GM21381 (cell line): ENCODE results near the gene PPP1R3E.
"Not testable (repeated sequence)": the region's sequence is repeated elsewhere in the genome, so short reads cannot be mapped to it uniquely, and the experiment has no call there.

Experiments
- ATAC-seq: cut with Tn5 transposase; IDR thresholded peaks from one replicate; pipeline ENCODE4 v1.9.1; 2021; ENCODE audit warnings: mild to moderate bottlenecking, moderate library complexity; ENCODE audit not compliant: unreplicated experiment

PPP1R3E gene

DNA sequence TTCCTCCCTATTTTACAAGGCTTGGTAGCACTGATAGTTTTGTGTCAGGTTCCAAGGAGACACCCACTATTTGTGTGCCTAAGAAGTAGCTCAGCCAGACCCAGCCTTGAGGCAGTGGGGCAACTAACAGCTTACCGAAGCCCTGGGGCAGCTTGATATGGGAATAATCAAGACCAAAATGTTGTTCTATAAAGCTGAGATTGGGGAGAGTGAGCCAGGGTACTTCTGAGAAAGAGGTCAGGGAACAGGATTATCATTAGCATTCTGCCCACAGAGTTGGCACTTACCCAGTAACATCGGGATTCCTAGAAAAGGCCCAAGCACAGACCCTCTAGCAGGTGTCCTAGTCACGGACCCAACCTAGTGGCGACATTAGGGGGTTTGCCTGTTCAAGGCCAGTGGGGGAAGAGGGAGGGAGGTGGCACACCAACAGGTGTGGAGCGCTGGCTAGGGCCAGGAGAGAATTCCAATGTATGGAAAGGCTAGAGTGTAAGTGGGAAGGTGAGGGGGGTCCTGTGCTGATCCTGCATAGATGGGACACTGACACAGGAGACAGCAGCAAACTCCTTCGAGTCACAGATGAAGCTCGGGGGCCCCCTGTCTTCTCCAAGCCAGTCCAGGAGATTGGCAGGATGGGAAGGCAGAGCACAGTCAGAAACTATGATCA is 4.9 kb downstream of the PPP1R3E start:
- ATAC-seq = no peak

DNA sequence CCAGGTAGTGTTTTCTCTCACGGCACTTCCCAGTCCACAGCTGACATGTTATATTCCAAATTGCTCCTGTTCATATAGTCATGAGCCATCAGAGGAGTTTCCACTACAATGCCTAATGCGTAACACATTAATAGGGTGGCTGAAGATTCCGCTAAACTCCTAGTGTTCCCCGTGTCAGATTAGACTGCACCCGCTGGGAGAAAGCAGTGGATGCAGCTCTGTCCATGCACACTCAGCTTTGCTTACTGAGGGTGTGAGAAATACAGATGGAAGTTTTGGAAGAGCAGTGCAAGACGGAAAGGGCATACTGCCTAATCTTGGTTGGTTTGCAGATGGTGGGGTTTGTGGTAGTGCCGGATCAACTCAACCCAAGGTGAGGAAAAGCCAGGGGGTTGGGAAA is 5.6 kb downstream of the PPP1R3E start:
- no peak for ATAC-seq

DNA sequence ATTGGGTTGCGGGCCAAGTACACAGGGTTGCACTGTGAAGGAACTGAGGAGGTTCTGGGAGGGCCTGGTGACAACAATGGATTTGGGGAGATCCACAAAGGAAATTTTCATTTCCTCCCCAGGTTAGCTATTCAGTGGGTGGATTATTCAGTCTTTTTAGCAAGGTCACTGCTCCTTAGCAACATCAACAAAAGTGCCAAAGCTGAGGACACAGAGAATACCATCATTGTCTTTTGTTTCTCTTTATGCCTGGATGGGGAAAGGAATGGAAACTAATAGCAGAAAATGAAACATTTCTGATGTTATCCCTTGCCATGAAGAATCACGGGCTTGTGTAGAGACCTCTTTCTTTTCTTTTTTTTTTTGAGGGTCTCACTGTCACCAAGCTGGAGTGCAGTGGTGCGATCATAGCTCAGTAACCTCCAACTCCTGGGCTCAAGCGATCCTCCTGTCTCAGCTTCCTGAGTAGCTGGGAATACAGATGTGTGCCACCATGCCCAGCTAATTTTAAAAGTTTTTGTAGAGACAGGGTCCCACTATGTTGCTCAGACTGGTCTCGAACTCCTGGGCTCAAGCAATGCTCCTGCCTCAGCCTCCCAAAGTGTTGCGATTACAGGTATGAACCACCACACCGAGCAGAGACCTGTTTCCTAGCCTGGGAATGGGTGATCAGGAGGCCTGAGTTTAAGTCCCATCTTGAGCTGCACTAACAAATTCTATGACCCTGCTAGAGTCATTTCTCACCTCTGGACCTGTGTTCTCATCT is 6.5 kb downstream of the PPP1R3E start:
- ATAC-seq = no peak

DNA sequence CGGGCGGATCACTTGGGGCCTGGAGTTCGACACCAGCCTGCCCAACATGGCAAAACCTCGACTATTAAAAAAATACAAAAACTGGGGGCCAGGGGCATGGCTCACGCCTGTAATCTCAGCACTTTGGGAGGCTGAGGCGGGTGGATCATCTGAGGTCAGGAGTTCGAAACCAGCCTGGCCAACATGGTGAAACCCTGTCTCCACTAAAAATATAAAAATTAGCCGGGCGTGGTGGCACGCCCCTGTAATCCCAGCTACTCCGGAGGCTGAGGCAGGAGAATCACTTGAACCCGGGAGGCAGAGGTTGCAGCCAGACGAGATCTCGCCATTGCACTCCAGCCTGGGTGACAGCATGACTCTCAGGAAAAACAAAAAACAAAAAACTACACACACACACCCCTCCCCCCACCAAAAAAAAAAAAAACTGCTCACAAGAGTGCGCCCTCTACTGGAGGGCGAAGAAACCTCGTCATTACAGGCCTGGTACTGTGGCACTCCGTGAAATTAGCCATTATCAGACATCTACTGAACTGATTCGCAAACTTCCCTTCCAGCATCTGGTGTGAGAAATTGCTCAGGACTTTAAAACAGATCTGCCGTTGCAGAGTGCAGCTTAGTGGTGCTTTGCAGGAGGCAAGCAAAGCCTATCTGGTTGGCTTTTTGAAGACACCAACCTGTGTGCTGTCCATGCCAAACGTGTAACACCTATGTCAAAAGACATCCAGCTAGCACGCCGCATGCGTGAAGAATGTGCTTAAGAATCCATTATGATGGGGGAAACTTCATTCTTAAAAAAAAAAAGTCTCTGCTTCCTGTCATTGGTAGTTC is 7.7 kb downstream of the PPP1R3E start:
- no peak for ATAC-seq

DNA sequence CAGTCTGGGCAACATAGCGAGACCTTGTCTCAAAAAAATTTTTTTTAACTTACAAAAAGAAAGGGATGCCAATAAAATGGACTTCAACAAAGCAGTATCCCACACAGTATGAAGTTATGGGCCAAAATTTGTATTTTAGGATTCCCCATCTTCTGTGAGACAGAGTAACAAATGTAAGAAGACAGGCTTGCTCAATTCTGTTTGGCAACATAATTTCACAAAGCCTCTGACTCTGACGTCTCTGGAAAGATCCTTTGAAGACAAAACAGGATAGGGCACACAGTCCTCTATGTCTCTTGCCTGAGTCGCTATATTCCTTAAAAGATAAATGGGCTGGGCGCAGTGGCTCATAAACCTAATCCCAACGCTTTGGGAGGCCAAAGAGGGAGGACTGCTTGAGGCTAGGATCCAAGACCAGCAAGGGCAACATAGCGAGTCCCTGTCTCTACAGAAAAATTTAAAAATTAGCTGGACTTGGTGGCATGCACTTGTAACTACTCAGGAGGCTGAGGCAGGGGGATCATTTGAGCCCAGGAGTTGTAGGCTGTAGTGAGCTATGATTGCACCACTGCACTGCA is 15.7 kb downstream of the PPP1R3E start:
- no peak for ATAC-seq

DNA sequence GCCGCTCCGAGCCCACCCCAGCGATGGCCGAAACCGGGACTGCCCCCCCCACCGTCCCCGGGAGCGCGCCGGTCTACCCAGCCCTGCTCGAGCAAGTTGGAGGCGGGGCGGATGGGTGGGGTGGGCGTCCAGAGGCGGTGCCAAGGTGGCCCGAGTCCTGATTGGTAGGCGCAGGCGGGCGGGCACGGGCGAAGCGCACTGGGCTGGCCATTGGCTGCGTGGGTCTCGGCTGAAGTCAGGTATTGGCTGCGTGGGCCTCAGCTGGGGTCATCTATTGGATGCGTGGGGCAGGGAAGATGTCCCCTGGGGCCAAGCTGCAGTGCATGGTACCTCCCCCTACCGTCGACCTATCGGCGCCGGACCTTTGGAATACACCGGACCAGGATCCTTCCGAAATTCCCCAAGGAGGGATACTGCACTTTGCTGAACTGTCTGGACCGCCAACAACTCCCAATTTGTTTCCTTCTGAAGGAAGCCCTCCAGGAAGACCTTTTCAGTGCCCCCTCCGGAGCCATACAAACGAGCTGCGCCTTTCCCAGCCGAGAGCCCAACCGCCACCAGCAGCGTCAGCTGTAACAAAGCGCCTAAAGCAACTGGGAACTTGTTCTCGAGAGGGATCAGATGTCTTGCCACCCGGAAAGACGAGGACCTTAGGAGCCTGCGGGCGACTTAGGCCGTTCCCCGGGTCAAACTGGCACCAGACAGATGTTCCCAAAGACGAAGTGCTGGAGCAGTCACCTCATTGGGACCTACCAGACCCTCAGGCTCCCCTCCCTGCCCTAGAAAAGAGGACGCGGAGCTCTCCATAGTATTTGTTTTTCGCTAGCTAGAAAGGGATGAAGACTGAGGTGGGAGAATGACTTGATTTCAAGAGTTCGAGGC is 16.4 kb downstream of the PPP1R3E start, which contains the start of gene HOMEZ:
HOMEZ (minus strand) TSS at position 113 of the 882 bp plus-strand sequence. CDS start 180 bp downstream, outside the sequence.
- ATAC-seq = peak; percentile 96

DNA sequence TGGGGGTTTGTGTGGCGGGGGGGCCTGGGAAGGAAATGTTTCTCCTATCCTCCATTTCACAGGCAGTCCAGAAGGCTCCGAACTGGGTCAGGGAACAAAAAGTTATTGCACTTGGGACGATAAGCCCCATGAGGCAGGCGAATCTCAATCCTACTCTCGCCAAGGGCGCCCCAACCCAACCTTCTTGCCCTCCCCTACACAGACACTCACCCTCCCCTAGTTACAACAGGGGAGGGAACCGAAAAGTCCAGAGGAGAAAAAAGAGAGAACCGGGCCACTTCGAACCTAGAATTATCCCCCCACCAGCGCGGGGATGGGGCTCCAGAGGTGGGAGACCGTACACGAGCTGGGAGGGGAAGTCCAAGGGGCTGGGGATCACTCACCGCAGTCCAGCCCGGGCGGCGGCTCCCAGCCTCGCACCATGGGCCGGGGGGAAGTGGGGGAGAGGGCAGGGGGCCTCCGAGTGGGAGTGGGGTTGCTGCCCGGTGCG is 17.1 kb downstream of the PPP1R3E start:
- ATAC-seq = peak; percentile 22

DNA sequence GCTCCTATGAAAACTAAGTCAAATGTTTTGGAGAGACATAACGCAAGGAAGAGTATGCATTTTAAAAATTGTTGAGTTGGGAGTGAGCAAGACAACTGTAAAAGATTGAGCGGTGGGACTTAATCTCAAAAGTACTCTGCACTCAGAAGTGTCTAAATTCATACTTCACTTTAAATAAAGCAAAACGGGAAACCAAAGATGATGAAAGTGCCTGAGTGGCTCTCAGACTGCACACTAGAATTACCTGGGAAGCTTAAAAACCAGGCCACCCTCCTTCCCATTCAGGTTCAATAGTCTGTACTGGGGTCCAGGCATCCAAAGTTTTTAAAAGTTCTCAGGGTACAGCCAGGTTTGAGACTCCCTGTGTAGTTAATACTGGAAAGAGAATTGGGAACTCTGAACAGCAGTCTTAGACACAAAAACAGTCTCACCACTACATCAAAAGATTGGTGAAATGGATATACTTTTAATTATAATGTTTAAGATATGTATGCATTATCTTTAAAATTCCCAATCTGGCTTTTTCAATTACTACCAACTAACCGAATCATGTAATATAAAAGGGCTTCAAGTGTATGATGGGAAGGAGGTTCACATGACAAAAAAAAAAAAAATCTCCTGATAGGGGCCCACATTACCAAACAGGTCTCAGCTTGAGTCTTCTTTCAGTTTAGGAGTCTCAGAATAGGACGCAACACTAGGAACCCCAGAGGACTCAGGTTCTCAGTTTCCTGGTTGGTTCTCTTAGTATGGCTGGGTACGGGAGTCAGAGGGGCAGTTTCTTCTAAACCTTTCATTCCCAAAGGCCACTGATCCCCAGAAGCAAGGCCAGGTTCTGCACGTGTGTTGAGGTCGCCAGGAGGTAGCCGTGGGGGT is 17.8 kb downstream of the PPP1R3E start:
- ATAC-seq = no peak

DNA sequence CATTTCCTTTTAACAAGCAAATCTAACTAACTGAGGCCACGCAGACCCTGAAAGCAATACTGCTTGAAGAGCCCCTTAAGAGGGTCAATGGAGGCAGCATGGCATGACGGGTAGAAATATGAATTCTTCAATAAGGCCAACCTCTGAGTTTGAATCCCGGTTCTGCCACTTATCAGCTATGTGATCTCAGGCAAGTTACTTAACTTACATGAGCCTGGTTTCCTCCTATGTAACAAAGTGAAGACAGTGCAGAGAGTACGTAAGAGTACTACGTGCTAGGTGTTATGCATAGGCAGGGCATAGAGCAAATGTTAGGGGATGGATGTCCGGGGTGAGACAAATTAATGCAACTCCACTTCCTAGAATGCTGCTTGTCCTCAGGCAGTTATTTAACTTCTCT is 21.4 kb downstream of the PPP1R3E start:
- no peak for ATAC-seq

DNA sequence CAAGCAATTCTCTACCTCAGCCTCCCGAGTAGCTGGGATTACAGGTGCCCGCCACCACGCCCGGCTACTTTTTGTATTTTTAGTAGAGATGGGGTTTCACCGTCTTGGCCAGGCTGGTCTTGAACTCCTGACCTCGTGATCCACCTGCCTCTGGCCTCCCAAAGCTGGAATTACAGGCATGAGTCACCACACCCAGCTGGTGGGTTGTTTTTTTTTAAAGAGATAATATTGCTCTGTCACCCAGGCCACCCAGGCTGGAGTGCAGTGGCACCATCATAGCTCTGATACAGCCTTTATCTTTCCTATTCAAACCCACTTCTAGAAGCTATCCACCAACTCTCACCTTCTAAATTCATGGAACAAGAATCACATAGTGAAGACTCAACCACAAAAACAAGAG is 24.7 kb downstream of the PPP1R3E start:
- not testable (repeated sequence) for ATAC-seq

DNA sequence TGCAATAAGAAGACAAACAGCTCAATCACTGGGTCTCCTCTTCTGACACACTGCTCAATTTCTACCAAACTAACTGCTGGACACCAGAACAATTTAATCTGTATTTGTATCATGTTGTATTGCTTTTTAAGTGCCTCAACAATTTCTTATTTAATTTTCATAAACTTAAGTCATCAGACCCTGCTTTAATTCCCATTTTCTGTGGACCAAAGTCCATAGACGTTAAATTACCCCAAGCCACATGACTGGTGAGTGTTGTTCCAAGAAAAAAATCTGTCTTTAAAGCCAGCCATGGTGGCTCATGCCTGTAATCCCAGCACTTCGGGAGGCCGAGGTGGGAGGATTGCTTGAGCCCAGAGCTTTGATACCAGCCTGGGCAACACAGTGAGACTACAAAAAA is 25.5 kb downstream of the PPP1R3E start:
- no peak for ATAC-seq

DNA sequence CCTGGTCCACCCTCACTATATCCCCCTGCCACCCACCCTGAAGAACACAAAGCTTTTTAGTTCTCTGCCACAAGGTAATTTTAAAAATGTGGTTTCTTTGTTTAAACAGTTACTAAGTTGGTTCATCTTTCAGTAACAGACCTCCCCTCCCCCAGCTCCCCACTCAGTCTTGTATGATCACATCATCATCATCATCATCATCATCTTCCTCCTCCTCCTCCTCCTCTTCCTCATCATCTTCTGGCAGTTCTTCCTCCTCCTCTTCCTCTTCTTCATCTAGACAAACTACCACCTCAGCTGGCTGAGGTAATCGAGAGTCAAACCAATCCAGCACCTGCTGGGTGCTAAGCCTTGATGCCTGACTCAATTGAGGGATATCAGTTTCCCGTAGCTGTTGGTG is 27.2 kb downstream of the PPP1R3E start:
- ATAC-seq = no peak

DNA sequence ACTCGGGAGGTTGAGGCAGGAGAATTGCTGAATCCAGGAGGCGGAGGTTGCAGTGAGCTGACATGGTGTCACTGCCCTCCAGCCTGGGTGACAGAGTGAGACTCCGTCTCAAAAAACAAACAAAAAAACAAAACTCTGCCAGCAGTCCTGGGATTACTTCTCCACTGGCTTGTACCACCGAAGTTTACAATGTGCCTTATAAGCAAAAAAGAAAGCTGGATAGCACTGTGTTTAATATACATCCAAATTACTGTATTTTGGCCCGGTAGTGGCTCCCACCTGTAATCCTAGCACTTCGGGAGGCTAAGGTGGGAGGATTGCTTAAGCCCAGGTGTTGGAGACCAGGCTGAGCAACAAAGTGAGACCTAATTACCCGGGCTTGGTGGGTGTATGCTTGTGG is 33.5 kb downstream of the PPP1R3E start:
- ATAC-seq = no peak

DNA sequence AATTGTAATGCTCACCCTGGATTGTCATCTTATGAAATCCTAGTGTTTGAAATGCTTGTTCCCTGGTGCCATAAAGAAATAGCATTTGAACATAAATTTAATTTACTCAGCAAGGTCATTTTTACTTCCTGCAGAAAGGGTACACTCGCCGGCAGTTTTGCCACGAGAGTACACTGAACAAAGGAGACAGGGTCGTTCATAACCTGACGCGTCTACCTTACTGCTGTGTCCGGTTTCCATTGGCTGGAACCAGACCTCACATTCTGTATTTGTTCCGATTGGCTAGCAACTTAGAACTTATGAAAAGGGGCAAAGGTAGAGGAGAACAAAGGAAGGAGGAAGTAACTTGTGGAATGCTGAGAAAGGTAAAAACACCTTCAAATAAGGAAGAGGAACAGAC is 41.8 kb downstream of the PPP1R3E start:
- ATAC-seq = not testable (repeated sequence)

DNA sequence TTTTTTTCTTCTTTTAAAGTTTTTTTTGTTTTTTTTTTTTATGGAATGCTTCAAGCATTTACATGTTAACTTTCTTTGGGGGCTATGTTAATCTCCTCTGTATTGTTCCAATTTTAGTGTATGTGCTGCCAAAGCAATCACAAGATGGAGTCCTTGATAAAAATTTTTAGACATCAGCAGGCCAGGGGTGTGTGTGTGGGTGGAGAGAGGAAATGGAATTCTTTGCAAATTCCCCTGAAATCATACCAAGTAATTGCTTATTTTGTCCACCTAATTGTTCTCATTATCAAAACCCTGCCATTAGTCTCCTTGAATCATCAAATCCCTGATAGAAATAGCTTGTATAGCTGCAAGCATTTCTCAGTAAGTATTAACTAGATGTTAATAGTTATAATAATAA is 43.2 kb downstream of the PPP1R3E start:
- ATAC-seq = no peak

DNA sequence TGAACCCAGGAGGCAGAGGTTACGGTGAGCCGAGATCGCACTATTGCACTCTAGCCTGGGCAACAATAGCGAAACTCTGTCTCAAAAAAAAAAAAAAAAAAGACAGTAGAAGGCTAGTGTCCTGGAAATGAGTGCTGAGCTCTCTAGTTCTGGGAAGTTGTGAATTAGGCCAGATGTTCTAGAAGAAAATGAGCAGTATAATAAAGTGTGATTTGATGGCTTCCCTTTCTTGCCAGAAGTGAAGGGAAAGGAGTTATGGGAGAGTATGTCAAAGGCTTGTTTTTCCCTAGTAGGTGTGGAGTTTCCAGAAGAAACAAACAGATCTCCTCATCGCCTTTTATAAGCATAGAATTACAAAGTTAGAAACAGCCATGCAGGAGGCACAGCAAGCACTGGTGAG is 44.4 kb downstream of the PPP1R3E start:
- no peak for ATAC-seq

DNA sequence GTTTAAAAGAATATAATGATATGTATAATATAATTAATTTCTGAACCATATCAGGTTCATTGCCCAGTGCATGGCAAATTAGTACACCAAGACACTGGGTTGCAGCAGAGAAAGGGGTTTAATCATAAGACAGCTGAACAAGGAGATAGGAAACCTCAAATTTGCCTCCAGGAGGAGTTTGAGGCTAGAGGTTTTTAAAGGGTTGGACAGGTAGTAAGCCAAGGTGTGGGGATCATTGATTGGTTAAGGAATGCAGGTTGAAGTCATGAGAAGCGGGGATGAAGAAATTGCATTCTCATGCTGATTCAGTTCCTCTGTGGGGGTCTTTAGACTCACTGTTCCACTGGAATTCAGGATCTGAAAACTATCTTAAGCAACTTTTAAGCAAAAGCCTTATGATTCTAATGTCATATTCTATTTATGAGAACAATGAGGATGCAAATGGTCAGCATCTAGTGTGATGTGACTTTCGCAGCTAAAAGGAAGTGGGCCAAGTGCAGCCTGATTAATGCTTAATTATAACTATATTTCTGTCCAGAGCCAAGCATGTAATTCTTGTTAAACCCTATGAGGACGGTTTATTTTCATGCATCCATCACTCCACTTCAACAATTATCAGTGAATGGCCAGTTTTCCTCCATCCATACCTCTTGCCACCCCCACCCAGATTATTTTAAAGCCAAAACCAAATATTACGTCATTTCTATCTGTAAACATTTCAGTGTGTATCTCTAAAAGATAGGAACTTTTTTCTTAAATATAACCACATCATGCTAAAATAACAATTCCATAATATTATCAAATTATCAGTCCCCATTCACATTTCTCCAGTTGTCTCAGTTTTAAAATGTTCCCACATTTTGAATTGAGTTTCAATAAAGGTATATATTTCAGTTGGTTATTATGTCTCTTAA is 50.0 kb downstream of the PPP1R3E start:
- no peak for ATAC-seq

DNA sequence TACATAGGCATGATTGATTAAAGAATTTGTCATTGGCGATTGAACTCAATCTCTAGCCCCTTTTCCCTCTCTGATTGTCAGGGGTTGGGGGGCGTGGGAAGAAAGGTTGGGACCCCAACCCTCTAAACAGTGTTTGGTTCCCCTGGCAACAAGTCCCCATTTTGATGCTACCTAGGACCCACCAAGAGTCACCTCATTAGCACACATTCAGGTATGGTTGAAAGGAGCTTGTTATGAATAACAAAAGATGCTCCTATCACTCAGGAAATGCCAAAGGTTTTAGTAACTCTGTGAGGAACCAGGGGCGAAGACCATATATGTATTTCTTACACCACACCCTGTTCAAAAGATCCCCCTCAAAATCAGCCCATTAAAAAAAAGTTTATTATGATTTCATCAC is 50.7 kb downstream of the PPP1R3E start:
- no peak for ATAC-seq
